Tibial artery (tissue), 4 donors: ENCODE results near the gene PRR33.

Experiments used
- DNase-seq, 2 donors: peaks; one replicate each; pipeline ENCODE4 v3.0.0-alpha.2; 2019
- H3K27ac ChIP-seq, 2 donors: fragments of 200-600 bp; sonication (generic) in 1 of 2; 1 replicate in 1 of 2; 2 replicates in 1 of 2; pipeline ENCODE4 v1.5.1; 2018 to 2019; ENCODE audit warnings: mild to moderate bottlenecking in 1 of 2
- H3K27me3 ChIP-seq, 2 donors: fragments of 200-600 bp; sonication (generic) in 1 of 2; one replicate each; pipeline versions ENCODE4 v1.5.1 to v1.6.0; 2016 to 2019
- H3K36me3 ChIP-seq, 3 donors: fragments of 200-600 bp; sonication (generic) in 2 of 3; one replicate each; pipeline ENCODE4 v1.5.1; 2016 to 2019; ENCODE audit warnings: mild to moderate bottlenecking in 2 of 3
- H3K4me1 ChIP-seq, 4 donors: fragments of 200-600 bp; sonication (generic) in 2 of 4; 1 replicate in 3 of 4; 2 replicates in 1 of 4; pipeline ENCODE4 v1.5.1; 2016 to 2019
- H3K4me3 ChIP-seq, 2 donors: fragments of 200-600 bp; sonication (generic) in 1 of 2; 1 replicate in 1 of 2; 2 replicates in 1 of 2; pipeline ENCODE4 v1.5.1; 2018 to 2019; ENCODE audit warnings: mild to moderate bottlenecking in 2 of 2
- H3K9me3 ChIP-seq, 3 donors: fragments of 200-600 bp; sonication (generic) in 1 of 3; one replicate each; pipeline ENCODE4 v1.5.1; 2016 to 2019
- CTCF ChIP-seq, 2 experiments: fragments of 200-600 bp in 1 of 2; fragments of 450-650 bp in 1 of 2; IDR thresholded peaks; one replicate each; pipeline ENCODE4 v1.5.1; 2017 to 2019; ENCODE audit warnings: antibody characterized with exemption in 2 of 2, mild to moderate bottlenecking in 1 of 2, moderate library complexity in 1 of 2
- intact Hi-C: fragments of 100-400 bp; cut with DNase I; formaldehyde crosslinking; loops from one replicate; pipeline ENCODE4 v1.15.0; 2023; ENCODE audit warnings: low total_unique reads

PRR33 gene

GRCh38 chr11:1936781-1937615 lies 45.3 kb upstream of the PRR33 start:
- Histone ChIP-seq H3K4me1 (peaks cover 0 to 8% (median 3%) of the 10 kb centered on the region in 4 donors), H3K27me3 (peaks cover 0 to 21% of the 10 kb centered on the region in 2 donors), H3K4me3 (no peak overlapping the region), H3K27ac (no peak overlapping the region), H3K36me3 (no peaks in the 10 kb centered on the region), H3K9me3 (no peaks in the 10 kb centered on the region)
- intact Hi-C loops, result no loop called here
- DNase-seq, result no peak
- no peak for TF ChIP-seq CTCF (IDR thresholded peaks at IDR 0.05)

GRCh38 chr11:1936072-1936780 lies 44.5 kb upstream of the PRR33 start:
- H3K4me1 ChIP-seq, result peaks cover 0 to 13% (median 5%) of the 10 kb centered on the region in 4 donors
- no peak for DNase-seq
- no peak overlapping the region for H3K27ac ChIP-seq
- no peaks in the 10 kb centered on the region for H3K36me3 ChIP-seq
- intact Hi-C loops, result no loop called here
- no peak overlapping the region for H3K4me3 ChIP-seq
- H3K9me3 ChIP-seq, result no peaks in the 10 kb centered on the region
- TF ChIP-seq CTCF (IDR thresholded peaks at IDR 0.05), result no peak
- peaks cover 0 to 21% of the 10 kb centered on the region in 2 donors for H3K27me3 ChIP-seq

- Histone ChIP-seq H3K4me1 (peaks cover 0 to 18% (median 8%) of the 10 kb centered on the region in 4 donors), H3K36me3 (no peaks in the 10 kb centered on the region), H3K4me3 (no peak overlapping the region), H3K9me3 (no peaks in the 10 kb centered on the region), H3K27me3 (peaks cover 0 to 21% of the 10 kb centered on the region in 2 donors), H3K27ac (no peak overlapping the region)
- TF ChIP-seq CTCF (IDR thresholded peaks at IDR 0.05), result no peak
- intact Hi-C loops, result no loop called here
- no peak for DNase-seq
Observed at GRCh38 chr11:1935156-1936071, 43.7 kb upstream of the PRR33 start.

GRCh38 chr11:1934335-1935155 lies 42.9 kb upstream of the PRR33 start:
- TF ChIP-seq CTCF (IDR thresholded peaks at IDR 0.05), result no peak
- Histone ChIP-seq H3K36me3 (no peaks in the 10 kb centered on the region), H3K27me3 (peaks cover 0 to 21% of the 10 kb centered on the region in 2 donors), H3K4me1 (peaks cover 0 to 18% (median 9%) of the 10 kb centered on the region in 4 donors), H3K9me3 (no peaks in the 10 kb centered on the region), H3K4me3 (no peak overlapping the region), H3K27ac (no peak overlapping the region)
- intact Hi-C loops, result no loop called here
- DNase-seq, result no peak
